Fibroblast of the aortic adventitia (primary cell): ENCODE data around the gene ABLIM2. TPM values are rescaled to one million over a fixed set of nuclear protein-coding genes. Genes with fewer than 3 reads are reported as not detected.

Source experiments
- DNase-seq: peaks from one replicate; pipeline ENCODE4 v3.0.0-alpha.2; 2010; ENCODE audit warnings: low read depth
- H3K4me3 ChIP-seq: 2 replicates; pipeline ENCODE4 v1.5.1; 2011; ENCODE audit warnings: low read depth, mild to moderate bottlenecking, control low read depth, low read length, moderate library complexity
- CTCF ChIP-seq: IDR thresholded peaks from 2 replicates; pipeline ENCODE4 v1.5.1; 2011; ENCODE audit warnings: mild to moderate bottlenecking, low read length, control low read depth, inconsistent platforms; ENCODE audit not compliant: insufficient read depth
- total RNA-seq: library from RNA; depleted of rRNA; stranded (reverse); fragments of >200 nt; gene quantifications from 2 replicates; pipeline ENCODE4 v1.2.3, GENCODE V29; 2012; ENCODE audit warnings: low replicate concordance

The ABLIM2 gene
- total RNA-seq, 1 donor, result under 0.01 TPM

DNA sequence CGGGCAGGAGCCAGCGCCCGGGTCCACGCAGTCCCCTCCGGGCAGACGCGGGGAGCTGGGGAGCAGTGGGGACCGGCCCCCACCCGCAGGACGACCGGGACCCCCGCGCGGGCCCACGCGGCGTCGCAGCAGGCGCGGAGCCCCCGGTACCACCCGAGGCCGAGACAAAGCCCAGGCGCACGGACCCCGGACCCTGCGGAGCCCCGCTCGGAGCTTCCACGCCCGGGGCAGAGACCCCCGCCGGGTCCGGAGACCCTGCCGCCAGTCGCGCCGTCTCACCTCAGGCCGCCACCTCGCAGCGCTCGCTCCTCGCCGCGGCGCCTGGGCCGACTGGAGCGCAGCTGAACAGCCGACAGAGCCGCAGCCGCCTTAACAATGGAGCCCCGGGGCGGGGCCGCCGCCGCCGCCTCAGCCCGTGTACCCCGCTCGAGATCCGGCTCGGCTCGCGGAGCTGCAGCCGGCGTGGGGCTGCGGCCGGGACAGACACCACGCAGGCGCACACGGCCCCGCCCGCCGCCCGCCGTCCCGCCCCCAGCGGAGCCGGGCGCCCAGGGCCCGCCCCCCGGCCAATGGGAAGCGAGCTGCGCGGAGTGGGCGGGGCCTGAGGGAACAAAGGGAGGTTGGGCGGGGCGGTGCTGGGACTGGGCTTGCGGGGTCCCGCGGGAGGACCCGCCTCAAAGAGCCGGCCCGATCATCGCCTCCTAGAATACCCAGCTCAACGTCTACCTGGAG lies 219.1 kb downstream of the ABLIM2 start, which contains the start of gene AFAP1:
Gene AFAP1, minus strand, starts transcription at position 485 of the 732 bp plus-strand sequence. CDS start 67,783 bp downstream, outside the sequence.
- DNase-seq, result peak; percentile 78
- TF ChIP-seq CTCF, result no peak
- peak within 1 kb of the TSS; percentile 87 for H3K4me3 ChIP-seq

- TF ChIP-seq CTCF, result no peak
- peak; percentile 70 for DNase-seq
These were observed 219.8 kb downstream of the ABLIM2 start for GRCh38 chr4:7938609-7939376.

DNA sequence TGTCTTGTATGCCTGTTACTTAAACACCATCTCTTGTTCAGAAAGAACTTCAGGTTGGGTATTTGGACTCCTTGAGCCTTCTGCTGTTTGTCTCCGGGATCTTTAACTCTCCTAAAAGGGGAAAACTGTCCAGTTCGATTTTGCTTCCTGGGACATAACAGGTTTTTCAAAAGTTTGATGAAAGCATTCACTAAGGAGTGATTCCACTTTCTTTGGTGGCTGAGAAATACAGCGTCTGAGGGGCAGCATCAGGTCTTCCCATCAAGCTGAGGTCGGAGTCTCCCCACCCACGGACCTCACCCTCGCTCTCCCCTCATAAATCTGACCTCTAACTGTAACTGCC lies 220.4 kb downstream of the ABLIM2 start:
- TF ChIP-seq CTCF, result no peak
- peak overlapping the region; percentile 87 for H3K4me3 ChIP-seq
- DNase-seq, result no peak

More at GRCh38 chr4:7938609-7939376, 219.8 kb downstream of the ABLIM2 start:
- H3K4me3 ChIP-seq, result peak overlapping the region; percentile 87

DNA sequence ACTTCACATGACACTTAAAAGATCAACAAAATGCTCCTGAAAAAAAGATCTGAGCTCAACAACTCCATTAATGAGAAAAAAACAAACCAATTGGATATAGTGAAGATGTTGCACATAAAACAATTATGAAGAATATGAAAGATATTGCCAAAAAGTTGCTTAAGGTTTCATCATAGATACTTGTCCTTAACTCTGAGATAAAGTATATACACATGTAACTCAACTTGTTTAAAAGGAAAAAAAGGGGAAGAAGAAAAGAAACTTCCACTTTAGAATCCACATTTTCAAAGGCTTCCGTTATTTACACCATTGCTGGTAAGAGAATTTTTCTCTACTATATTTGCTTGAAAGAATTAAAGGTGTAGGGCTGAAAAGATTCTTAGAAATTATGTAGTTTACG lies 221.6 kb downstream of the ABLIM2 start:
- no peak for TF ChIP-seq CTCF
- H3K4me3 ChIP-seq, result peak overlapping the region; percentile 87
- DNase-seq, result peak; percentile 72

- TF ChIP-seq CTCF, result no peak
- DNase-seq, result peak; percentile 47
- H3K4me3 ChIP-seq, result peak overlapping the region; percentile 42
These were observed 224.7 kb downstream of the ABLIM2 start for GRCh38 chr4:7933651-7934510.

DNA sequence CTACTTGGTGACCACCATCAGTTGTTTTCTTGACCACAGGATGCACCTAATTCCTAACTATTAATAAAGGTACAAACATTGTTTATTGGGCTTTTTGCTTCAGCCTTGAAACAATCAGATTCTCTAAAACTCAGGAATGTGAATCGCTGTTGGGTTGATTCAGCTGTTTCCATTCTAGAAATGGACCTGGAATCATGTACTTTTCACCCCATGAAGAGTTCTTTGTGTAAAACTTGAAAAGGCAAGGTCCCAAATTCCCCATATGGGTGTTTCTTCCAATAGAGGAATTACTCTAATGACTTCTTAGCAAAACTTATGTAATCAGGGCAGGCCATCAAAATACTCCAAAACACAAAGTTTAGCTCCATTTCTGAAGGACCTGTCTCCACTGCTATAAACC lies 226.3 kb downstream of the ABLIM2 start:
- peak; percentile 56 for DNase-seq
- no peak overlapping the region for H3K4me3 ChIP-seq
- TF ChIP-seq CTCF, result no peak
